ENCODE measurements around the gene STXBP5L.
"Not testable (repeated sequence)": the region's sequence is repeated elsewhere in the genome, so short reads cannot be mapped to it uniquely, and the experiment has no call there.

STXBP5L gene

DNA sequence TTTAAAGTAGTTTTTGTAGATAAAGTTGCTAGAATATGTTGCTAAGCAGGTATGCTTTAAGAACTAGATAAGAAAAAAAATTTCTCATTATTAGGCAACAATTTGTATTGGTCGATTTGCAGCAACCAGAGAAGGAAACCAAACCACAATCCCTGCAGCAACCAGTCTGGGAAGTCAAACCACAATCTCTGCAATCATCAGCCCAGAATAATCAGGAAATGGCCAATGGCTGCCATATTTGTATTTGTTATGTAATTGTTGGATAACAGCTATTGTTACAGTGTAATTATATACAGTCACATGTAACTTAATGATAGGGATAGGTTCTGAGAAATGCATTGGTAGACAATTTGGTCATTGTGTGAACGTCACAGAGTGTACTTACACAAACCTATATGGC, 23.6 kb downstream of the STXBP5L start:
- H3K9me3 Mint-ChIP-seq = peaks cover 1% of the 10 kb centered on the region
- H3K27me3 Mint-ChIP-seq = no peaks in the 10 kb centered on the region
- no peak overlapping the region for H3K27ac Mint-ChIP-seq
- no peaks in the 10 kb centered on the region for H3K4me1 Mint-ChIP-seq (ENCODE audit: low read depth)
- no peak overlapping the region for H3K4me3 Mint-ChIP-seq
- no peaks in the 10 kb centered on the region for H3K36me3 Mint-ChIP-seq (ENCODE audit: low read depth)

DNA sequence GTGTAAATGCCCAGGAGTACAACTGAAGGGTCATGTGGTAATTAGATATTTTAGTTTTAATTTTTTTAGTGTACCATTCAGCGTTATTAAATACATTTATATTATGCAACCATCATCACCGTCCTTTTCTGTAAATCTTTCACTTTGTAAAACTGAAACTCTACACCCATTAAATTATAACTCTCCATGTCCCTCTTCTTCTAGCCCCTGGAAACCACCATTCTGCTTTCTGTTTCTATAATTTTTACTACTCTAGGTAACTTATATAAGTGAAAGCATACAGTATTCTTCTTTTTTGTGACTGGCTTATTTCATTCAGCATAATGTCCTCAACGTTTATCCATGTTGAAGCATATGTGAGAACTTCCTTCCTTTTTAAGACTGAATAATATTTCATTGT, 48.1 kb downstream of the STXBP5L start:
- Mint-ChIP-seq H3K9me3 (no peaks in the 10 kb centered on the region), H3K4me1 (ENCODE audit: low read depth) (no peaks in the 10 kb centered on the region)

DNA sequence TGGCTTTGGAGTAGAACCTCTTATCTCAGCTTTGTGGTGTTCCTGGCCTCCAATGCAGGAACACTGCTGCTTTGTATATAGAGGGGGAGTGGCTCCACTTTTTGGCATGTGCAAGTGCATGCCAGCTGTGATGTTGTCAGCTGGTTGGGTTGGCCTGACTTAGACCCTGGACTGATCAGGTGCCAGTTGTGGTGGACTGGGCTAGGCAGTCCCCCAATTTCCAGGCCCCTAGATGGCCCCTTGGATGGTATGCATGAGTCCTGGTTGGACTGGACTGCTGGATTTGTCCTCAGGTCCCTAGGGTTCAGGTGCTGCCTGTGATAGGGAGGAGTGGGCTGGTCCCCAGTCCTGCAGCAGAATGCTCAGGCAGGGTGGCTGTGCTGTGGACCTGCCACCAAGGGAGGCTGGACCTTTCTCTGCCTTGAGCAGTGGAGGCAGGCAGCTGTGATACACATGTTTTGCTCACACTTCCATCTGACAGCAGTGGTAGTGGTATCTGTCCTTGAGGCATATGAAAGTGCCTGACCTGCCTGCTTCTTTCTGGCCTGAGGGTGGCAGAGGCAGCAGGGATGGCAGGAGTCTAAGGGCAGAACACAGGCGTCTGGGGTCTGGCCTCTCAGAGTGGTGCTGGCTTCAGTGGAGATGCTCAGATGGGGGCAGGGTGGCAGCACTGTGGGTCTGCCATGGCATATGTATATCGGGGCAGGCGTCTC, 74.8 kb downstream of the STXBP5L start:
- H3K4me1 Mint-ChIP-seq (ENCODE audit: low read depth) = no peaks in the 10 kb centered on the region

More for the DNA sequence above, 48.1 kb downstream of the STXBP5L start:
- Mint-ChIP-seq H3K27ac (no peak overlapping the region), H3K27me3 (no peaks in the 10 kb centered on the region), H3K4me3 (no peak overlapping the region), H3K36me3 (ENCODE audit: low read depth) (no peaks in the 10 kb centered on the region)

DNA sequence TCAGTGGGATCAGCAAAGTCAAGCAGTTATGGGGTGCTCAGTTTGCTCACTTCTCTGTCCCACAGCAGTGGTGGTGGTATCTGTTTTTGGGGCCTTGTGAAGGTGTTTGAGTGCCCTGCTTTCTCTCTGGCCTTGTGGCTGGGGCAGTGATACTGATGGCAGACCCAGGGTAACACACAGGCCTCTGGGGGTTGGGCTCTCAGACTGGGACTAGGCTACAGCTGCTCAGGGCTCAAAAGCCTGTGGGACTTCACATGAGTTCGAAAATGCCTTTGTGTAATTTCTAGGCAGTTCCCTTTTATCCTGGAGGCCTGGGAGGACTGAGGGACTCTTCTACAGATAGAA, 75.3 kb downstream of the STXBP5L start:
- Mint-ChIP-seq H3K4me1 (ENCODE audit: low read depth) (no peaks in the 10 kb centered on the region), H3K27ac (no peak overlapping the region), H3K9me3 (peaks cover 8% of the 10 kb centered on the region), H3K36me3 (ENCODE audit: low read depth) (no peaks in the 10 kb centered on the region), H3K27me3 (no peaks in the 10 kb centered on the region), H3K4me3 (no peak overlapping the region)

More for the DNA sequence above, 74.8 kb downstream of the STXBP5L start:
- Mint-ChIP-seq H3K4me3 (no peak overlapping the region), H3K27me3 (no peaks in the 10 kb centered on the region), H3K27ac (no peak overlapping the region), H3K9me3 (peaks cover 8% of the 10 kb centered on the region), H3K36me3 (ENCODE audit: low read depth) (no peaks in the 10 kb centered on the region)

DNA sequence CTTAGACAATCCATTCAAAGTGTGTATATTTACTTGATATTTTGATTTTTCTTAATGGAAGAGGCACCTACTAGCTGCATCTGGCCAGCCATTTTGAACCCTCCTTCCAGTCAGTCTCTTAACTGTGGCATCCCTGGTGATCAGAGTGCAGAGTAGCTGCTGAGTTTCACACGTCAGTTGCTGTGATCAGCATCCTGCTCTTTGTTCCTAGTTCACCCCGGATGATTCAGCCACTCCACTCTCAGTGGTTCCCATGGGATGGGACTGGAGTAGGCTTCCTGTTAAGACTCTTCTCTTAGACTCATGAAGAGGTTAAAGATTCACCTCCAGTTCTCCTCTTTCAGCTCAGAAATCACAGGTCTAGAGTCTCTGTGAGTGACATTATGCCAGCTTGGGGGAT, 75.8 kb downstream of the STXBP5L start:
- H3K27me3 Mint-ChIP-seq = no peaks in the 10 kb centered on the region
- H3K36me3 Mint-ChIP-seq (ENCODE audit: low read depth) = no peaks in the 10 kb centered on the region
- H3K9me3 Mint-ChIP-seq = peaks cover 9% of the 10 kb centered on the region
- H3K4me1 Mint-ChIP-seq (ENCODE audit: low read depth) = no peaks in the 10 kb centered on the region
- H3K4me3 Mint-ChIP-seq = no peak overlapping the region
- H3K27ac Mint-ChIP-seq = no peak overlapping the region

DNA sequence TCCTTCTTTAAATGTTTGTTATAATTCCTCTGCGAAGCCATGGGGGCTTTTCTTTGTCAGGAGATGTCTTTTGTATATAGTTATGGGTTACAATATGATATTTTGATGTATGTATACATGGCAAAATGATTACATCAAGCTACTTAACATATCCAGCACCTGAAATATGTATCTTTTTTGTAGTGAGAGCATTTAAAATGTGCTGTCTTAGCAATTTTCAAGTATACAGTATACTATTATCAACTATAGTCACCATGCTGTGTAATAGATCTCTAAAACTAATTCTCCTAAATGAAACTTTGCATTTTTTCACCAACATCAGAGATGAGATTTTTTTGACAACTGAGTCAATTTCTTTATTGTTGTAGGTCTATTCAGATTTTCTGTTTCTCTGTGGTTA, 77.2 kb downstream of the STXBP5L start:
- Mint-ChIP-seq H3K9me3 (peaks cover 13% of the 10 kb centered on the region), H3K4me3 (no peak overlapping the region), H3K27me3 (no peaks in the 10 kb centered on the region), H3K27ac (no peak overlapping the region), H3K36me3 (ENCODE audit: low read depth) (no peaks in the 10 kb centered on the region), H3K4me1 (ENCODE audit: low read depth) (no peaks in the 10 kb centered on the region)

DNA sequence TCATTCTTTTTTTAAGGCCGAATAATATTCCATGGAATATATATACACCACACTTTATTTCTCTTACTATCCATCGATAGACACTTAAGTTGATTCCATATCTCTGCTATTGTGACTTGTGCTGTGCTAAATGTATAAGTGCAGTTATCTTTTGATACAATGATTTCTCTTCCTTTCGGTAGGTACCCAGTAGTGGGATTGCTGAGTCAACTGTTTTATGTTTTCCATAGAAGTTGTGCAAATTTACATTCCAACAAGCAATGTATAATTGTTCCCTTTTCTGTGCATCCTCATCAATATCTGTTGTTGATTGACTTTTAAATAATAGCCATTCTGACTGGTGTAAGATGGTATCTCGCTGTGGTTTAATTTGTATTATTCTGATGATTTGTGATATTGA, 81.0 kb downstream of the STXBP5L start:
- Mint-ChIP-seq H3K27ac (no peak overlapping the region), H3K9me3 (peaks cover 10% of the 10 kb centered on the region), H3K4me3 (no peak overlapping the region), H3K4me1 (ENCODE audit: low read depth) (no peaks in the 10 kb centered on the region), H3K36me3 (ENCODE audit: low read depth) (no peaks in the 10 kb centered on the region), H3K27me3 (no peaks in the 10 kb centered on the region)

DNA sequence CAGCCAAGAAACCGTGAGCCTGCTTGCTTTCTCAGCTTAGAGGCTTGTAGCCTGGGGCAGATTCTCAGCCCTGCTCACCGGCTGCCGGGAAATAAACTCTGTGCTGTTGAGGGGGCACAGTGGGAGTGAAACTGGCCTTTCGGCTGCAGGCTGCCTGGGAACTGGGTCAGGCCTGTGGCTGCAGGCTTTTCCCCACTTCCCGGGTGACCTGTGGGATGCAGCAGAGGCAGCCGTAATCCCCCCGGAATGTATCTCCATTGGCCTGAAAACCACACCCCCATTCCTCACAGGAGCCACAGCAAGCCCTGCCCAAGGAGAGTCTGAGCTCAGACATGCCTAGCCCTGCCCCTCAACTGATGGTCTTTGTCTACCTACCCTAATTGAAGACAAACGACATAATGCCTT, 110.9 kb downstream of the STXBP5L start:
- Mint-ChIP-seq H3K36me3 (ENCODE audit: low read depth) (no peaks in the 10 kb centered on the region), H3K9me3 (peaks cover 19% of the 10 kb centered on the region), H3K27ac (no peak overlapping the region), H3K27me3 (no peaks in the 10 kb centered on the region), H3K4me3 (no peak overlapping the region), H3K4me1 (ENCODE audit: low read depth) (no peaks in the 10 kb centered on the region)

DNA sequence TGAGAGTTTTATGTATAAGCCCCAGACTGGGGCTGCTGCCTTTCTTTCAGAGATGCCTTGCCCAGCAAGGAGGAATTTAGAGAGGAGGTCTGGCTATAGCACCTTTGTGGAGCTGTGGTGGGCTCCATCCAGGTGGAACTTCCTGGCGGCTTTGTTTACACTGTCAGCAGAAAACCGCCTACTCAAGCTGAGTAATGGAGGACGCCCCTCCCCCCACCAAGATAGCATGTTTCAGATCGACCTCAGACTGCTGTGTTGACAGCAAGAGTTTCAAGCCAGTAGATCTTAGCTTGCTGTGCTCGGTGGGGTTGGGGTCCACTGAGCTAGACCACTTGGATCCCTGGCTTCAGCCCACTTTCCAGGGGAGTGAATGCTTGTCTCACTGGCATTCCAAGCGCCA, 155.6 kb downstream of the STXBP5L start:
- H3K4me3 Mint-ChIP-seq = no peak overlapping the region
- no peak overlapping the region for H3K27ac Mint-ChIP-seq
- H3K9me3 Mint-ChIP-seq = peaks cover 4% of the 10 kb centered on the region
- H3K4me1 Mint-ChIP-seq (ENCODE audit: low read depth) = no peaks in the 10 kb centered on the region
- H3K36me3 Mint-ChIP-seq (ENCODE audit: low read depth) = no peaks in the 10 kb centered on the region
- H3K27me3 Mint-ChIP-seq = no peaks in the 10 kb centered on the region

DNA sequence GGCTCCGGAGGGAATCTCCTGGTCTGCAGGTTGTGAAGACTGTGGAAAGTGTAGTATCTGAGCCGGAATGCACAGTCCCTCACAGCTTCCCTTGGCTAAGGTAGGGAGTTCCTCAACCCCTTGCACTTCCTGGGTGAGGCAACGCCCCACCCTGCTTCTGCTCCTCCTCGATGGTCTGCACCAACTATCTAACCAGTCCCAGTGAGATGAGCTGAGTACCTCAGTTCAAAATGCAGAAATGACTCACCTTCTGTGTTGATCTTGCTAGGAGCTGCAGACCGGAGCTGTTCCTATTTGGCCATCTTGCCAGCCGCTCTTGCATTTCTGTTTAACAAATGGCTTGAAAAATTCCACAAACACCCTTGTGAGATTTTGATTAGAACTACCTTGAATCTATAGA, 156.1 kb downstream of the STXBP5L start:
- Mint-ChIP-seq H3K4me3 (no peak overlapping the region), H3K36me3 (ENCODE audit: low read depth) (no peaks in the 10 kb centered on the region), H3K27me3 (no peaks in the 10 kb centered on the region), H3K9me3 (peaks cover 4% of the 10 kb centered on the region), H3K4me1 (ENCODE audit: low read depth) (no peaks in the 10 kb centered on the region), H3K27ac (no peak overlapping the region)

DNA sequence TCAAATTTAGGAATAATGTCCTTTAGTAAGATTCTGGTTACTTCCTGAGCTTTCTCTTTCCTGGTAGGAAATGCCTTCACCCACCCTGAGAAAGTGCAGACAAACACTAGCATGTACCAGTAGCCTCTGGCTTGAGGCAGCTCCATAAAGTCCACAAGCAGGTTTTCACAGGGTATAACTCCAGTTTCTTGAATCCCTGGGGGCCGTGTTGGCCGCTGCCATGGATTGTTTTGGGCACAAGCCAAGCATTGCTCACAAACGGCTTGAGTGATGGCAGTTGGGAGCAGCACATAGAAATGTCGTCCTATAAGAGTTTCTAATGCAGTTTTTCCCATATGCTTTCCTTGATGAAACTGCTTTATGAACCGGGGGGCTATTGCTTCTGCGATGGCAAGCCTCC, 164.1 kb downstream of the STXBP5L start:
- no peaks in the 10 kb centered on the region for H3K4me1 Mint-ChIP-seq (ENCODE audit: low read depth)
- H3K27me3 Mint-ChIP-seq = no peaks in the 10 kb centered on the region
- no peaks in the 10 kb centered on the region for H3K9me3 Mint-ChIP-seq
- H3K4me3 Mint-ChIP-seq = no peak overlapping the region
- no peak overlapping the region for H3K27ac Mint-ChIP-seq
- H3K36me3 Mint-ChIP-seq (ENCODE audit: low read depth) = no peaks in the 10 kb centered on the region

DNA sequence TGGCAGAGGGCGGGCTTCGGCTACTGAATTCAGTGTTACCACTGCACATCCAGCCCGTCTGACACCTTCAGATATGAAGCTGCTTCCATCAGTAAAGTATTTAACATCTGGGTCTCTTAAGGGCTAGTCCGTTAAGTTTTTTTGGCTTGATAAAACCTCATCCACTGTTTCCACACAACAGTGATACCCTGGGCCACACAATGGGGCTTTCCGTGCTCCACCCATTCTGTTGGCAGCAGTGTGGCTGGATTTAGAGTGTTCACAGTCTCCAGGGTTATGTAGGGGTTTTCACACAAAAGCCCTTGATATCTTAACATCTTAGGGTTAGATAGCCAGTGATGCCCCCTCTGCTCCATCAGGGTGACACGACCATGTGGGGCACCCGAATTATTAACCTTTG, 165.0 kb downstream of the STXBP5L start:
- H3K27me3 Mint-ChIP-seq = no peaks in the 10 kb centered on the region
- no peak overlapping the region for H3K4me3 Mint-ChIP-seq
- no peaks in the 10 kb centered on the region for H3K36me3 Mint-ChIP-seq (ENCODE audit: low read depth)
- H3K27ac Mint-ChIP-seq = no peak overlapping the region
- H3K9me3 Mint-ChIP-seq = no peaks in the 10 kb centered on the region
- no peaks in the 10 kb centered on the region for H3K4me1 Mint-ChIP-seq (ENCODE audit: low read depth)

DNA sequence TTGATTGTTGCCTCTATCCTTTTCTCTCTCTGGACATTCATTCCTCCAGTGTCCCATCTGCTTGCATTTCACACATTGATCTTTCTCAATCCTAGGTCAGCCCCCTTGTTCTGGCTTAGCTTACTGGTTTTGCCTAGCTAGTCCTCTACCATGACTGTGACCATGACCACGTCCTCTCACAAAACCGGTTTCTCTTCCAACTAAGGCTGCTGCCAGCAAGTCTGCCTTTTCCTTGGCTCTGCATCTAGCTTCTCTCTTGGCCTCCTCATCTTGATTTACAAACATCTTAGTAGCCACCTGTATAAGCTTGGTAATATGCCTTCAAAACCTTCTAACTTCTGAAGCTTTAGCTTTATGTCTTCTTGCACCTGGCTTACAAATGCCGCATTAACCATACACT, 167.2 kb downstream of the STXBP5L start:
- Mint-ChIP-seq H3K27ac (no peak overlapping the region), H3K4me1 (ENCODE audit: low read depth) (no peaks in the 10 kb centered on the region), H3K9me3 (no peaks in the 10 kb centered on the region), H3K36me3 (ENCODE audit: low read depth) (no peaks in the 10 kb centered on the region), H3K4me3 (no peak overlapping the region), H3K27me3 (no peaks in the 10 kb centered on the region)

DNA sequence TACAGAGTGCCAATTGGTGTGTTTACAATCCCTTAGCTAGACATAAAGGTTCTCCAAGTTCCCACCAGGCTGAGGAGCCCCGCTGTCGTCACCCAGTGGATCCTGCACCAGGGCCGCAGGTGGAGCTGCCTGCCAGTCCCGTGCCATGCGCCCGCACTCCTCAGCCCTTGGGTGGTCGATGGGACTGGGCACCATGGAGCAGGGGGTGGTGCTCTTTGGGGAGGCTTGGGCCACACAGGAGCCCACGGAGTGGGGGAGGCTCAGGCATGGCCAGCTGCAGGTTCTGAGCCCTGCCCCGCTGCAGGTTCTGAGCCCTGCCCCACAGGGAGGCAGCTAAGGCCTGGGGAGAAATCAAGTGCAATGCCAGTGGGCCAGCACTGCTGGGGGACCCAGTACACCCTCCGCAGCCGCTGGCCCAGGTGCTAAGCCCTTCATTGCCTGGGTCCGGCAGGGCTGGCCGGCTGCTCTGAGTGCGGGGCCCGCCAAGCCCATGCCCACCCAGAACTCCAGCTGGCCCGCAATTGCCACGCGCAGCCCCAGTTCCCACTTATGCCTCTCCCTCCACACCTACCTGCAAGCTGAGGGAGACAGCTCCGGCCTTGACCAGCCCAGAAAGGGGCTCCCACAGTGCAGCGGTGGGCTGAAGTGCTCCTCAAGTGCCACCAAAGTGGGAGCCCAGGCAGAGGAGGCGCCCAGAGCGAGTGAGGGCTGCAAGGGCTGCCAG, 170.5 kb downstream of the STXBP5L start:
- H3K9me3 Mint-ChIP-seq; H3K36me3 Mint-ChIP-seq (ENCODE audit: low read depth); H3K4me3 Mint-ChIP-seq; H3K4me1 Mint-ChIP-seq (ENCODE audit: low read depth); H3K27me3 Mint-ChIP-seq; H3K27ac Mint-ChIP-seq: not testable (repeated sequence)

DNA sequence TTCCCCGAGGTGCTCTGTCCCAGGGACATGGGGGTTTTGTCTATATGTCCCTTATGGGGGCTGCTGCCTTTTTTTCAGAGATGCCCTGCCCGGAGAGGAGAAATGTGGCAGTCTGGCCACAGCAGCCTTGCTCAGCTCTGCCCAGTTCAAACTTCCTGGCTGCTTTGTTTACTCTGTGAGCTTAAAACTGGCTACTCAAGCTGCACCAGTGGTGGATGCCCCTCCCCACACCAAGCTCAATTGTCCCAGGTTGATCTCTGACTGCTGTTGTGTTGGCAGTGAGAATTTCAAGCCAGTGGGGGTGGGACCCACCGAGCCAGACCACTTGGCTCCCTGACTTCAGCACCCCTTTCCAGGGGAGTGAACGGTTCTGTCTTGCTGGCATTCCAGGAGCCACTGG, 188.9 kb downstream of the STXBP5L start:
- Mint-ChIP-seq H3K4me3 (no peak overlapping the region), H3K27me3 (no peaks in the 10 kb centered on the region), H3K27ac (no peak overlapping the region), H3K4me1 (ENCODE audit: low read depth) (no peaks in the 10 kb centered on the region), H3K36me3 (ENCODE audit: low read depth) (no peaks in the 10 kb centered on the region), H3K9me3 (no peaks in the 10 kb centered on the region)

DNA sequence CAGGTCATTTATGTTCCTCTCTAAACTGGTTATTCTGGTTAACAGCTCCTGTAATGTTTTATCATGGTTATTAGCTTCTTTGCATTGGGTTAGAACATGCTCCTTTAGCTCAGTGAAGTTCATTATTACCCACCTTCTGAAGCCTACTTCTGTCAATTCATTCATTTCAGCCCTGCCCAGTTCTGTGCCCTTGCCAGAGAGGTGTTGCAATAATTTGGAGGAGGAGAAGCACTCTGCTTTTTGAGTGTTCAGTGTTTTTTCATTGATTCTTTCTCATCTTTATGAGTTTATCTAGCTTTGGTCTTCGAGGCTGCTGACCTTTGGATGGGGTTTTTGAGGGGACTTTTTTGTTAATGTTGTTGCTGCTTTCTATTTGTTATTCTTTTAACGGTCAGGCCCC, 203.1 kb downstream of the STXBP5L start:
- H3K4me3 Mint-ChIP-seq, H3K9me3 Mint-ChIP-seq, H3K27me3 Mint-ChIP-seq: not testable (repeated sequence)

More for the DNA sequence above, 203.1 kb downstream of the STXBP5L start:
- H3K4me1 Mint-ChIP-seq (ENCODE audit: low read depth); H3K36me3 Mint-ChIP-seq (ENCODE audit: low read depth); H3K27ac Mint-ChIP-seq: not testable (repeated sequence)
